KMS-11 (cell line): Measurements from ENCODE around the gene EPHA8.

Experiments used
- H2AFZ ChIP-seq: fragments of 200-600 bp; sonication (generic); 2 replicates; pipeline ENCODE4 v1.6.1; 2016; ENCODE audit warnings: antibody characterized with exemption, mixed run types, low read depth
- H3K27ac ChIP-seq: fragments of 200-600 bp; sonication (generic); 2 replicates; pipeline ENCODE4 v1.6.1; 2016; ENCODE audit warnings: mild to moderate bottlenecking, mixed run types
- H3K27me3 ChIP-seq: fragments of 200-600 bp; sonication (generic); 2 replicates; pipeline ENCODE4 v1.6.1; 2017; ENCODE audit warnings: mild to moderate bottlenecking, low read depth, mixed run types, moderate library complexity; ENCODE audit not compliant: insufficient read depth
- H3K36me3 ChIP-seq: fragments of 200-600 bp; sonication (generic); 2 replicates; pipeline ENCODE4 v1.6.1; 2017; ENCODE audit warnings: mild to moderate bottlenecking, mixed run types; ENCODE audit not compliant: insufficient read depth
- H3K4me1 ChIP-seq: fragments of 200-600 bp; sonication (generic); 2 replicates; pipeline ENCODE4 v1.6.1; 2016; ENCODE audit warnings: mild to moderate bottlenecking, low read depth, mixed run types; ENCODE audit not compliant: poor library complexity, severe bottlenecking
- H3K4me2 ChIP-seq: fragments of 200-600 bp; sonication (generic); 2 replicates; pipeline ENCODE4 v1.7.0; 2016; ENCODE audit warnings: mild to moderate bottlenecking, mixed run types
- H3K4me3 ChIP-seq: fragments of 200-600 bp; sonication (generic); IDR thresholded peaks from 2 replicates; pipeline ENCODE4 v1.6.1; 2017; ENCODE audit warnings: low read depth, low read length, mixed read lengths; ENCODE audit not compliant: insufficient read depth
- H3K79me2 ChIP-seq: fragments of 200-600 bp; sonication (generic); 2 replicates; pipeline ENCODE4 v1.6.1; 2016; ENCODE audit warnings: low read depth, mixed run types; ENCODE audit not compliant: insufficient read depth
- H3K9ac ChIP-seq: fragments of 200-600 bp; sonication (generic); 2 replicates; pipeline ENCODE4 v1.6.1; 2016; ENCODE audit warnings: mild to moderate bottlenecking, mixed run types
- H4K20me1 ChIP-seq: fragments of 200-600 bp; sonication (generic); 2 replicates; pipeline ENCODE4 v1.6.1; 2016; ENCODE audit warnings: mild to moderate bottlenecking, mixed run types; ENCODE audit not compliant: insufficient read depth
- CTCF ChIP-seq: fragments of 200-600 bp; sonication (generic); conservative IDR thresholded peaks from 2 replicates; pipeline ENCODE4 v1.6.1; 2017; ENCODE audit warnings: low read depth, mild to moderate bottlenecking, antibody characterized with exemption, low read length, moderate library complexity, mixed read lengths

EPHA8 gene

GRCh38 chr1:22619252-22619651 is 56.0 kb downstream of the EPHA8 start:
- Histone ChIP-seq H3K27me3 (peaks cover 88% of the 10 kb centered on the region), H3K4me3 (no peak overlapping the region), H3K4me2 (no peak overlapping the region), H3K27ac (no peak overlapping the region), H4K20me1 (no peaks in the 10 kb centered on the region), H3K79me2 (no peaks in the 10 kb centered on the region), H3K36me3 (no peaks in the 10 kb centered on the region), H3K4me1 (no peaks in the 10 kb centered on the region), H3K9ac (no peak overlapping the region), H2AFZ (no peak overlapping the region)
- no peak for TF ChIP-seq CTCF

GRCh38 chr1:22619798-22620197 is 56.5 kb downstream of the EPHA8 start:
- no peak overlapping the region for H3K4me2 ChIP-seq
- no peak overlapping the region for H3K27ac ChIP-seq
- H3K36me3 ChIP-seq, result no peaks in the 10 kb centered on the region
- no peaks in the 10 kb centered on the region for H3K79me2 ChIP-seq
- no peak overlapping the region for H3K9ac ChIP-seq
- no peaks in the 10 kb centered on the region for H4K20me1 ChIP-seq
- no peak overlapping the region for H3K4me3 ChIP-seq
- no peaks in the 10 kb centered on the region for H3K4me1 ChIP-seq
- TF ChIP-seq CTCF, result no peak
- H3K27me3 ChIP-seq, result peaks cover 88% of the 10 kb centered on the region
- H2AFZ ChIP-seq, result no peak overlapping the region

- no peak for TF ChIP-seq CTCF
- no peaks in the 10 kb centered on the region for H3K4me1 ChIP-seq
- peaks cover 84% of the 10 kb centered on the region for H3K27me3 ChIP-seq
- no peaks in the 10 kb centered on the region for H3K36me3 ChIP-seq
- no peak overlapping the region for H3K4me2 ChIP-seq
- H3K79me2 ChIP-seq, result no peaks in the 10 kb centered on the region
- H3K9ac ChIP-seq, result no peak overlapping the region
- no peaks in the 10 kb centered on the region for H4K20me1 ChIP-seq
- no peak overlapping the region for H2AFZ ChIP-seq
- no peak overlapping the region for H3K27ac ChIP-seq
- H3K4me3 ChIP-seq, result no peak overlapping the region
Observed at GRCh38 chr1:22621761-22622160, 58.5 kb downstream of the EPHA8 start.

- no peaks in the 10 kb centered on the region for H3K4me1 ChIP-seq
- no peaks in the 10 kb centered on the region for H3K79me2 ChIP-seq
- H4K20me1 ChIP-seq, result no peaks in the 10 kb centered on the region
- no peak overlapping the region for H3K4me3 ChIP-seq
- H2AFZ ChIP-seq, result no peak overlapping the region
- H3K4me2 ChIP-seq, result no peak overlapping the region
- TF ChIP-seq CTCF, result no peak
- no peak overlapping the region for H3K27ac ChIP-seq
- no peaks in the 10 kb centered on the region for H3K36me3 ChIP-seq
- peaks cover 83% of the 10 kb centered on the region for H3K27me3 ChIP-seq
- H3K9ac ChIP-seq, result no peak overlapping the region
Observed at GRCh38 chr1:22625262-22625925, 62.1 kb downstream of the EPHA8 start.
